RWPE1 (cell line): ENCODE results near the gene RFC5.

Experiments used
- CTCF ChIA-PET: fragments of 350-600 bp; sonication (Branson Sonifier 250); formaldehyde crosslinking; extraction: SDS; loops from one replicate; lab custom pipeline; 2021; lab: Yijun Ruan, JAX
- POLR2A ChIA-PET: fragments of 400-600 bp; formaldehyde crosslinking; extraction: SDS; loops from one replicate; lab custom pipeline; 2020; ENCODE audit warnings: antibody characterized with exemption; ENCODE audit not compliant: low non-redundant PET; lab: Yijun Ruan, JAX
- DNase-seq: peaks from one replicate; pipeline ENCODE4 v3.0.0; 2012; ENCODE audit warnings: low spot score
- H3K27ac ChIP-seq: fragments of 450-650 bp; 2 replicates; pipeline ENCODE4 v1.5.1; 2017
- TF ChIP-seq, protein P1 (sequence below): fragments of 450-650 bp; conservative IDR thresholded peaks from 2 replicates; pipeline ENCODE4 v1.5.1; 2017; ENCODE audit warnings: low read depth, mild to moderate bottlenecking

Gene RFC5

DNA sequence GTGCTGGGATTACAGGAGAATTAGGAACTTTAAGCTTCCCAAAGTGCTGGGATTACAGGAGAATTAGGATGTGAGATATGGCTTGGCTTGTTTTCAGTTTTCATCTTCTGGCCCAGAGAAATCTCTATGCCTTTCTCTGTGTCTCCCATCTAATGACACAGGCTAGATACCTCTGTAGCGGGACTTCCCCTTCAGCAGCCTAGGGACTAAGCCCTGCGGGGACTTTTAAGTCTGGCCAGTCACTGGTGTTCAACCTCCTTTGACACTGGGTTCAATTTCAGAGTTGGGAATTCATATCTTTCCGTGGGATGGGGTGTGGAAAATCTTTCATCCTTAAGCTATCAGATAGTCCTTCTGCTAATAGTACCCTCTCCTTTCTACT is 6.2 kb downstream of the RFC5 start:
- TF ChIP-seq, protein P1, sequence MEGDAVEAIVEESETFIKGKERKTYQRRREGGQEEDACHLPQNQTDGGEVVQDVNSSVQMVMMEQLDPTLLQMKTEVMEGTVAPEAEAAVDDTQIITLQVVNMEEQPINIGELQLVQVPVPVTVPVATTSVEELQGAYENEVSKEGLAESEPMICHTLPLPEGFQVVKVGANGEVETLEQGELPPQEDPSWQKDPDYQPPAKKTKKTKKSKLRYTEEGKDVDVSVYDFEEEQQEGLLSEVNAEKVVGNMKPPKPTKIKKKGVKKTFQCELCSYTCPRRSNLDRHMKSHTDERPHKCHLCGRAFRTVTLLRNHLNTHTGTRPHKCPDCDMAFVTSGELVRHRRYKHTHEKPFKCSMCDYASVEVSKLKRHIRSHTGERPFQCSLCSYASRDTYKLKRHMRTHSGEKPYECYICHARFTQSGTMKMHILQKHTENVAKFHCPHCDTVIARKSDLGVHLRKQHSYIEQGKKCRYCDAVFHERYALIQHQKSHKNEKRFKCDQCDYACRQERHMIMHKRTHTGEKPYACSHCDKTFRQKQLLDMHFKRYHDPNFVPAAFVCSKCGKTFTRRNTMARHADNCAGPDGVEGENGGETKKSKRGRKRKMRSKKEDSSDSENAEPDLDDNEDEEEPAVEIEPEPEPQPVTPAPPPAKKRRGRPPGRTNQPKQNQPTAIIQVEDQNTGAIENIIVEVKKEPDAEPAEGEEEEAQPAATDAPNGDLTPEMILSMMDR, result no peak
- no peak for DNase-seq
- ChIA-PET CTCF (no interaction called here), POLR2A (no interaction called here)
- no peak overlapping the region for H3K27ac ChIP-seq

DNA sequence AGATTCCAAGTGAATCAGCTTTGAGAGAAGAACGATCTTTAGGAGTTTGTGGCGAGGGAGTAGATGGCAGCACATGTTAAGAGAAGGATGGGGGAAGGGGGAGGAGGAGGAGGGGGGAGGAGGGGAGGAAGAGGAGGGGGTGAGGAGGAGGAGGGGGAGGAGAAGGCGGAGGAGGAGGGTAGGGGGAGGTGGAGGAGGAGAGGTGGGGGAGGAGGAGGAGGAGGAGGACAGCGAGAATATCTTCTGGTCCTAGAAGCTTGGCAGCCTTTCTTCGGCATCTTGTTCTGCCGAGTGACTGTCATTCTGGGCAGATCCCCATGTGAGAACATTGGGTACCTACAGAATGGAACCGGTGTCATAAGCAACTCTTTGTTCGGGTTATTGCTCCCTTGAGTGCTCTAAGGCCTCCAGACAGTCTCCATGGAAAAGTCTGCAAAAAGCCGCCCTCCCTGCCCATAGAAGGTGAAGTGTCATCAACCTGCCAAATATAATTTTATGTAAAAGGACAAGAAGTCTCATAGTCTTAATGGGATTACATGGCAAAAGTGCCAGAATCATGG is 6.9 kb downstream of the RFC5 start:
- POLR2A ChIA-PET, result no interaction called here
- TF ChIP-seq, protein P1, result no peak
- no peak overlapping the region for H3K27ac ChIP-seq
- no peak for DNase-seq
- CTCF ChIA-PET, result no interaction called here

- TF ChIP-seq, protein P1, result no peak
- DNase-seq, result no peak
- POLR2A ChIA-PET, result no interaction called here
- CTCF ChIA-PET, result no interaction called here
- no peak overlapping the region for H3K27ac ChIP-seq
Observed at GRCh38 chr12:118025168-118025567, 8.7 kb downstream of the RFC5 start.

GRCh38 chr12:118029166-118029565 is 12.7 kb downstream of the RFC5 start:
- peak overlapping the region; percentile 20 for H3K27ac ChIP-seq
- CTCF ChIA-PET, result interaction anchor here (0.7 to 1.2 kb wide), 2 partner anchors 19 to 155 kb away, joined by 3 to 5 read pairs; no protein-coding TSS in a partner anchor
- TF ChIP-seq, protein P1, result no peak
- POLR2A ChIA-PET, result no interaction called here
- DNase-seq, result no peak

DNA sequence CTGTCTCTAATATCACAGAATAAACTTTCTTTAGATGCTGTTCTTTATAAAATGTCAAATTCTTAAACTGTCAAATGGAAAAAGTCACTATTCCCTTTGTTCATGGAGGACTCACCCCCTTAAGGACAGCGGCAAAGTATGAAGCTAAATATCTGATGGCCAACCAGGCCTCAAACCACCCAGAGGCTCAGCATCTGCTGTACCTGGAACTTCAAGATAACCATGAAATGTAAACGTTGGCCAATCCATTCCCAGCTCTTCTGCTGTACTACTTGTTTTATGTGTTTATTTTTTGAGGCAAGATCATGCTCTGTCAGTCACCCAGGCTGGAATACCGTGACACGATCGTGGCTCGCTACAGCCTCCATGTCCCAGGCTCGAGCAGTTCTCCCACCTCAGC is 15.7 kb downstream of the RFC5 start:
- no peak for DNase-seq
- H3K27ac ChIP-seq, result no peak overlapping the region
- POLR2A ChIA-PET, result no interaction called here
- CTCF ChIA-PET, result interaction anchor here (0.5 to 1.6 kb wide), 3 partner anchors 10 to 157 kb away, joined by 4 to 7 read pairs (median 5); no protein-coding TSS in a partner anchor
- TF ChIP-seq, protein P1, result no peak

DNA sequence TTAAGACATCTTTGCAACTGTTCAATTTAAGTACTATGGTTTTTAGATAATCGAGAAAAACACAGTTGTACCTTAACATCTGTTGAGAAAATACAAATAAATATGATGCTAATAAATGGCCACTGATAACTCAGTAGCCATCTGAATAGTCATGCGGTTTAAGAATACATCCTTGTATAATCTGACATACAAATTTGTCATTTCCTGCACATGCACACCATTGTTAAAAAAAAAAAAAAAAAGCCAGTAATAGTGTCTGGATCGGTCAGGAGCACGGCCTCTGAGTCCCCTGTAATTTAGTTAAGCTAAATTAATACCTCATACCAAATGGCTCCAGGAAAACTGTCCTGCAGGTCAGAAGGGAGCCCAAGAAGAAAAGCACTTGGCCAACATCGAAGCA is 16.8 kb downstream of the RFC5 start:
- H3K27ac ChIP-seq, result no peak overlapping the region
- ChIA-PET POLR2A (no interaction called here), CTCF (interaction anchor here (1.0 to 1.6 kb wide), 2 partner anchors 12 to 158 kb away, joined by 3 to 7 read pairs; no protein-coding TSS in a partner anchor)
- no peak for DNase-seq
- TF ChIP-seq, protein P1, result no peak
